ENCODE measurements around the gene C19orf25.
"Not testable (repeated sequence)": the region's sequence is repeated elsewhere in the genome, so short reads cannot be mapped to it uniquely, and the experiment has no call there.

C19orf25 gene

GRCh38 chr19:1522838-1523237 is 43.8 kb upstream of the C19orf25 start:
- Histone ChIP-seq H3K4me1 (no peaks in the 10 kb centered on the region), H3K4me2 (ENCODE audit: low read length) (no peak overlapping the region), H3K9me3 (ENCODE audit: control insufficient read depth, low read length) (no peaks in the 10 kb centered on the region), H3K36me3 (ENCODE audit: control insufficient read depth, insufficient read depth, low read length) (no peaks in the 10 kb centered on the region), H2AFZ (no peak overlapping the region), H3K4me3 (ENCODE audit: low read depth, low read length) (no peak overlapping the region), H3K79me2 (no peaks in the 10 kb centered on the region), H3K27ac (no peak overlapping the region), H3K27me3 (ENCODE audit: control insufficient read depth, insufficient read depth, low read length) (no peaks in the 10 kb centered on the region), H3K9ac (no peak overlapping the region)
- TF ChIP-seq, protein P1, sequence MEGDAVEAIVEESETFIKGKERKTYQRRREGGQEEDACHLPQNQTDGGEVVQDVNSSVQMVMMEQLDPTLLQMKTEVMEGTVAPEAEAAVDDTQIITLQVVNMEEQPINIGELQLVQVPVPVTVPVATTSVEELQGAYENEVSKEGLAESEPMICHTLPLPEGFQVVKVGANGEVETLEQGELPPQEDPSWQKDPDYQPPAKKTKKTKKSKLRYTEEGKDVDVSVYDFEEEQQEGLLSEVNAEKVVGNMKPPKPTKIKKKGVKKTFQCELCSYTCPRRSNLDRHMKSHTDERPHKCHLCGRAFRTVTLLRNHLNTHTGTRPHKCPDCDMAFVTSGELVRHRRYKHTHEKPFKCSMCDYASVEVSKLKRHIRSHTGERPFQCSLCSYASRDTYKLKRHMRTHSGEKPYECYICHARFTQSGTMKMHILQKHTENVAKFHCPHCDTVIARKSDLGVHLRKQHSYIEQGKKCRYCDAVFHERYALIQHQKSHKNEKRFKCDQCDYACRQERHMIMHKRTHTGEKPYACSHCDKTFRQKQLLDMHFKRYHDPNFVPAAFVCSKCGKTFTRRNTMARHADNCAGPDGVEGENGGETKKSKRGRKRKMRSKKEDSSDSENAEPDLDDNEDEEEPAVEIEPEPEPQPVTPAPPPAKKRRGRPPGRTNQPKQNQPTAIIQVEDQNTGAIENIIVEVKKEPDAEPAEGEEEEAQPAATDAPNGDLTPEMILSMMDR (IDR thresholded peaks at IDR 0.05), result no peak

GRCh38 chr19:1522061-1522460 is 43.0 kb upstream of the C19orf25 start:
- Histone ChIP-seq H3K36me3 (ENCODE audit: control insufficient read depth, insufficient read depth, low read length) (no peaks in the 10 kb centered on the region), H3K4me2 (ENCODE audit: low read length) (no peak overlapping the region), H3K79me2 (no peaks in the 10 kb centered on the region), H2AFZ (no peak overlapping the region), H3K4me1 (no peaks in the 10 kb centered on the region), H3K4me3 (ENCODE audit: low read depth, low read length) (no peak overlapping the region), H3K9me3 (ENCODE audit: control insufficient read depth, low read length) (no peaks in the 10 kb centered on the region), H3K27me3 (ENCODE audit: control insufficient read depth, insufficient read depth, low read length) (no peaks in the 10 kb centered on the region), H3K27ac (no peak overlapping the region), H3K9ac (no peak overlapping the region)
- TF ChIP-seq, protein P1 (IDR thresholded peaks at IDR 0.05), result no peak

- Histone ChIP-seq H3K4me1 (no peaks in the 10 kb centered on the region), H3K27me3 (ENCODE audit: control insufficient read depth, insufficient read depth, low read length) (no peaks in the 10 kb centered on the region), H3K27ac (no peak overlapping the region), H3K9me3 (ENCODE audit: control insufficient read depth, low read length) (no peaks in the 10 kb centered on the region), H3K79me2 (no peaks in the 10 kb centered on the region), H3K9ac (no peak overlapping the region), H3K4me2 (ENCODE audit: low read length) (no peak overlapping the region), H2AFZ (no peak overlapping the region), H3K36me3 (ENCODE audit: control insufficient read depth, insufficient read depth, low read length) (no peaks in the 10 kb centered on the region), H3K4me3 (ENCODE audit: low read depth, low read length) (no peak overlapping the region)
- TF ChIP-seq, protein P1 (IDR thresholded peaks at IDR 0.05), result no peak
Measured at GRCh38 chr19:1521636-1522035, 42.6 kb upstream of the C19orf25 start.

DNA sequence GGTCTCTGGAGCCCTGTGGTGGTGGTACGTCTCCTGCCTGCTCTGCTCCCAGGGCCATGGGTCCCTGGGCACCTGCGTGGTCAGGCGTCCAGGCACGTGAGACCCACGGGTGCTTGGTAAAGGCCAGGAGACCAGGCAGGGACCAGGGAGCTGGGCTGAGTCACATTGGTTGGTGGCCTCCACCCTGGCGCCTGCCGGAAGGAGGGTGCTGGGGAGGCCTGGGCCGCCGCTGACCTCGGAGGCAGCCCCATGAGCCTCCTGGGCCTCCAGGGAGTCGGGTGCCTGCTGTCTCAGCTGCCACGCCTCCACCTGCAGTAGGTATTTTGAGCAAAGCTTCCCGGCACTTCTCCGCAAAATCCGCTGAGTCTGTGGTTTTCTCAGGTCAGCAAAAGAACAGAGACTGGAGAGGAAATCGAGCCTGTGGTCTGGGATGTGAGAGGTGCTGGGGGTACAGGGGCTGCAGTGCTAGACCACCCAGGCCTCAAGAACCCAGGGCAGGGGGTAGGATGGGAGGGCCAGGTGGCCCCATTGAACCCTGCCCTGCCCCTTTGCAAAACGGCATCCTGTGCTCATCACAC is 41.3 kb upstream of the C19orf25 start:
- Histone ChIP-seq H3K4me1 (no peaks in the 10 kb centered on the region), H3K79me2 (no peaks in the 10 kb centered on the region), H3K27me3 (ENCODE audit: control insufficient read depth, insufficient read depth, low read length) (no peaks in the 10 kb centered on the region), H3K27ac (no peak overlapping the region), H3K9ac (no peak overlapping the region), H3K4me3 (ENCODE audit: low read depth, low read length) (no peak overlapping the region), H3K9me3 (ENCODE audit: control insufficient read depth, low read length) (no peaks in the 10 kb centered on the region), H3K36me3 (ENCODE audit: control insufficient read depth, insufficient read depth, low read length) (no peaks in the 10 kb centered on the region), H2AFZ (peak overlapping the region; percentile 84), H3K4me2 (ENCODE audit: low read length) (peak overlapping the region; percentile 68)
- TF ChIP-seq, protein P1 (IDR thresholded peaks at IDR 0.05), result no peak

- not testable (repeated sequence) for H3K27me3 ChIP-seq (ENCODE audit: control insufficient read depth, insufficient read depth, low read length); H3K79me2 ChIP-seq; H3K4me3 ChIP-seq (ENCODE audit: low read depth, low read length); H3K4me1 ChIP-seq; H3K9me3 ChIP-seq (ENCODE audit: control insufficient read depth, low read length); H3K27ac ChIP-seq; H3K36me3 ChIP-seq (ENCODE audit: control insufficient read depth, insufficient read depth, low read length); H3K9ac ChIP-seq
- H3K4me2 ChIP-seq (ENCODE audit: low read length), result peak overlapping the region; percentile 68
- H2AFZ ChIP-seq, result peak overlapping the region; percentile 84
Measured at GRCh38 chr19:1519802-1520201, 40.8 kb upstream of the C19orf25 start.

All from parathyroid adenoma (tissue), 2 donors.